Memory B cell (primary cell): ENCODE measurements around the gene SLC39A8.

Experiments
- ATAC-seq: fragments of 150-1000 bp; cut with Tn5 transposase; 2 replicates; pipeline ENCODE4 v1.10.0; 2021; ENCODE audit warnings: low read depth, mild to moderate bottlenecking, moderate library complexity
- DNase-seq, 2 donors: peaks; one replicate each; pipeline ENCODE4 v3.0.0; 2022; ENCODE audit warnings: low spot score in 2 of 2
- H3K27ac Mint-ChIP-seq: one replicate; pipeline ENCODE4 v1.8.0; 2022; ENCODE audit warnings: mild to moderate bottlenecking, moderate library complexity, mixed read lengths
- H3K27me3 Mint-ChIP-seq: one replicate; pipeline ENCODE4 v1.8.0; 2022; ENCODE audit warnings: mixed read lengths
- H3K36me3 Mint-ChIP-seq: one replicate; pipeline ENCODE4 v1.8.0; 2022; ENCODE audit warnings: mild to moderate bottlenecking, mixed read lengths
- H3K4me1 Mint-ChIP-seq: one replicate; pipeline ENCODE4 v1.8.0; 2022; ENCODE audit warnings: mixed read lengths
- H3K4me3 Mint-ChIP-seq: one replicate; pipeline ENCODE4 v1.8.0; 2022; ENCODE audit warnings: mild to moderate bottlenecking, moderate library complexity, mixed read lengths
- H3K9me3 Mint-ChIP-seq: one replicate; pipeline ENCODE4 v1.8.0; 2022; ENCODE audit warnings: mixed read lengths

The SLC39A8 gene

GRCh38 chr4:102352781-102353180 lies 7.5 kb upstream of the SLC39A8 start:
- DNase-seq (no peak), ATAC-seq (no peak)
- no peak overlapping the region for H3K4me3 Mint-ChIP-seq
- no peaks in the 10 kb centered on the region for H3K27me3 Mint-ChIP-seq
- H3K9me3 Mint-ChIP-seq, result peaks cover 1% of the 10 kb centered on the region
- H3K4me1 Mint-ChIP-seq, result peaks cover 4% of the 10 kb centered on the region
- no peaks in the 10 kb centered on the region for H3K36me3 Mint-ChIP-seq
- no peak overlapping the region for H3K27ac Mint-ChIP-seq

- H3K4me1 Mint-ChIP-seq, result peaks cover 3% of the 10 kb centered on the region
- H3K36me3 Mint-ChIP-seq, result no peaks in the 10 kb centered on the region
- no peak for ATAC-seq
- no peaks in the 10 kb centered on the region for H3K9me3 Mint-ChIP-seq
- no peak overlapping the region for H3K27ac Mint-ChIP-seq
- no peak overlapping the region for H3K4me3 Mint-ChIP-seq
- DNase-seq, result no peak
- no peaks in the 10 kb centered on the region for H3K27me3 Mint-ChIP-seq
Observed at GRCh38 chr4:102350634-102351033, 5.4 kb upstream of the SLC39A8 start.

- Mint-ChIP-seq H3K27ac (no peak overlapping the region), H3K4me3 (no peak overlapping the region), H3K36me3 (no peaks in the 10 kb centered on the region), H3K4me1 (peaks cover 12% of the 10 kb centered on the region), H3K9me3 (no peaks in the 10 kb centered on the region), H3K27me3 (no peaks in the 10 kb centered on the region)
- ATAC-seq (no peak), DNase-seq (no peak)
Observed at GRCh38 chr4:102348701-102349100, 3.4 kb upstream of the SLC39A8 start.

- no peaks in the 10 kb centered on the region for H3K36me3 Mint-ChIP-seq
- no peaks in the 10 kb centered on the region for H3K27me3 Mint-ChIP-seq
- DNase-seq, result no peak
Observed at GRCh38 chr4:102345795-102346100, 466 bp upstream of the SLC39A8 start.

DNA sequence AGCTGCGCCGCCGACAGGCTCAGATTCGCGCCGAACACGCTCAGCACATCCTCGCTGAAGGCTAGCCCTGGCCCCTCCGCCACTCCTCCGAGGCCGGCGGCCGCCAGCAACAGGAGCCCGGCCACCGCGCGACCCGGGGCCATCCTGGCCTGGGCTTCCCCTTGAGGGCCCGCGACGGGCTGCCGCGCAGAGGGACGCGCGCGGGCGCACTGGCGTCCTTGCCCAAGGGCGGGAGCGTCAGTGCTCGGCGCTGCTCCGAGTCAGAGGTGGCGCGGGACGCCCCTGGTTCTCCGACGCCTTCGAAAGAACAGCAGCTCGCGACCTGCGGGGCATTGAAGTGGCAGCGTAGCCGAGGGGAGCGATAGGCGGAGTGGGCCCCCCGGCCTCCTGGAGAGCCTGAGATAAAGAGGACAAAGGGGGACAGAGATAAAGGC lies 745 bp downstream of the SLC39A8 start:
- Mint-ChIP-seq H3K36me3 (no peaks in the 10 kb centered on the region), H3K27me3 (no peaks in the 10 kb centered on the region), H3K4me1 (peaks cover 12% of the 10 kb centered on the region), H3K27ac (peak overlapping the region; percentile 89), H3K9me3 (no peaks in the 10 kb centered on the region), H3K4me3 (peak overlapping the region; percentile 88)
- DNase-seq (peak; percentile 51 to 67), ATAC-seq (peak; percentile 60)

More at GRCh38 chr4:102345795-102346100, 466 bp upstream of the SLC39A8 start:
- peak overlapping the region; percentile 89 for H3K27ac Mint-ChIP-seq
- H3K9me3 Mint-ChIP-seq, result no peaks in the 10 kb centered on the region
- ATAC-seq, result no peak
- peaks cover 12% of the 10 kb centered on the region for H3K4me1 Mint-ChIP-seq
- H3K4me3 Mint-ChIP-seq, result peak overlapping the region; percentile 88

GRCh38 chr4:102343964-102344519 lies 1.2 kb downstream of the SLC39A8 start:
- Mint-ChIP-seq H3K36me3 (no peaks in the 10 kb centered on the region), H3K9me3 (no peaks in the 10 kb centered on the region), H3K4me1 (peaks cover 12% of the 10 kb centered on the region), H3K4me3 (peak overlapping the region; percentile 88), H3K27ac (peak overlapping the region; percentile 89), H3K27me3 (no peaks in the 10 kb centered on the region)
- no peak for DNase-seq
- no peak for ATAC-seq

- no peak overlapping the region for H3K4me3 Mint-ChIP-seq
- H3K27ac Mint-ChIP-seq, result no peak overlapping the region
- ATAC-seq, result no peak
- no peaks in the 10 kb centered on the region for H3K27me3 Mint-ChIP-seq
- peaks cover 12% of the 10 kb centered on the region for H3K4me1 Mint-ChIP-seq
- DNase-seq, result no peak
- H3K36me3 Mint-ChIP-seq, result no peaks in the 10 kb centered on the region
- H3K9me3 Mint-ChIP-seq, result no peaks in the 10 kb centered on the region
Observed at GRCh38 chr4:102342404-102343074, 2.7 kb downstream of the SLC39A8 start.

DNA sequence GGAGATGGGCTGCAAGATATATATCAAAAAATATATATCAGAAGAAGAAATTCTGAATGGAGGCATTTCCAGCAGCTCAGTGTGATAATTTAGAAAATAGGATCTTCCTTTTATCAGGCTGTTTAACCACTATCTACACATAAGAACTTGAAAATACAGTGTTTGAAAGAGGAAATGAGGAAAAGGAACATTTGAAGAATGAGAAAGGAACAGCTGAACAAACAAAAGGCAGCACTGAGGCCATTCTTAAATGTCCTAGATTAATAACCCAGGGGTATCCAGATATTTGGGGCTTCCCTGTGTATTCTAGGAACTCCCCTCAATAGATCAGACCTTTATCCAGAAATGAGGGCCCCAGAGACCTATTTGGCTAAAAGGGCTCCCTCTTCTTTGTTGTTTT lies 4.1 kb downstream of the SLC39A8 start:
- no peak overlapping the region for H3K4me3 Mint-ChIP-seq
- DNase-seq, result no peak
- no peak for ATAC-seq
- H3K27ac Mint-ChIP-seq, result no peak overlapping the region
- H3K27me3 Mint-ChIP-seq, result no peaks in the 10 kb centered on the region
- H3K9me3 Mint-ChIP-seq, result no peaks in the 10 kb centered on the region
- peaks cover 12% of the 10 kb centered on the region for H3K4me1 Mint-ChIP-seq
- H3K36me3 Mint-ChIP-seq, result no peaks in the 10 kb centered on the region

GRCh38 chr4:102339018-102339417 lies 6.3 kb downstream of the SLC39A8 start:
- H3K27me3 Mint-ChIP-seq, result no peaks in the 10 kb centered on the region
- ATAC-seq, result no peak
- no peak overlapping the region for H3K27ac Mint-ChIP-seq
- no peaks in the 10 kb centered on the region for H3K36me3 Mint-ChIP-seq
- peaks cover 3% of the 10 kb centered on the region for H3K4me1 Mint-ChIP-seq
- no peak overlapping the region for H3K4me3 Mint-ChIP-seq
- no peak for DNase-seq
- H3K9me3 Mint-ChIP-seq, result no peaks in the 10 kb centered on the region

DNA sequence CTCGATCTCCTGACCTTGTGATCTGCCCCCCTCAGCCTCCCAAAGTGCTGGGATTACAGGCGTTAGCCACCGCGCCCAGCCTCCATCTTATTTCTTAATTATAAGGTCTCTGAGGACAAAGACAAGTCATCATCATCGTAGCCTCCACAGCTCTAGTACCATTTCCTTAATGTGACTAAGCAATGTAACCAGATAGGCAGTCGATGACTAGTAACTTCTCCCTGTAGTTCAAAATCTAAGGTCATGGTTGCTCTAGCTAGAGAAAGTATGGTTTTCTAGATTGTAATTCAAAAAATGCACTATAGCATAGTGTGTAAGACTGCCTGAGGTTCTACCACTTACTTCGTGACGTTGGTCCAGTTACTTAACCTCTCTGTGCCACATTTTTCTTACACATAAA lies 6.9 kb downstream of the SLC39A8 start:
- H3K27me3 Mint-ChIP-seq, result no peaks in the 10 kb centered on the region
- ATAC-seq (no peak), DNase-seq (no peak)
- no peaks in the 10 kb centered on the region for H3K36me3 Mint-ChIP-seq
- H3K27ac Mint-ChIP-seq, result no peak overlapping the region
- H3K4me1 Mint-ChIP-seq, result no peaks in the 10 kb centered on the region
- no peaks in the 10 kb centered on the region for H3K9me3 Mint-ChIP-seq
- H3K4me3 Mint-ChIP-seq, result no peak overlapping the region

DNA sequence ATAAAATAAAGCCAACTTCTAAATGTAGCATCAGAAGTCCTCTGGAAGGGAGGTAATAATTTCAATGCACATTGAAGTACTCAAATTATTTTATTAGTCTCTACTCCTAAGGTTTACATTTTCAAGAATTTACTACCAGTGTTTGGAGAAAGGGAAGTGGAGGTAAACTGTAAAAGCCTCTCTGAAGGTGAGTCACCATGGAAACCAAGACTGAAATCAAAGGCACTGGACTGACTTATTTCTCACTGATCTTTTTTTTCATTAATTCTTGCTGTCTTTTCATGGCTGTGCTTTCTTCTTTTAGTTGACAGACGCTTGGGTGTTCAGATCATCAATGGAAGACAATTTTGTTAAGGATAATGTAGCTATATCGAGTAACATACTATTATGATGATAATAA lies 9.7 kb downstream of the SLC39A8 start:
- Mint-ChIP-seq H3K4me1 (no peaks in the 10 kb centered on the region), H3K9me3 (no peaks in the 10 kb centered on the region), H3K36me3 (no peaks in the 10 kb centered on the region), H3K27ac (no peak overlapping the region), H3K4me3 (no peak overlapping the region), H3K27me3 (no peaks in the 10 kb centered on the region)
- DNase-seq, result no peak
- ATAC-seq, result no peak

GRCh38 chr4:102334624-102335023 lies 10.7 kb downstream of the SLC39A8 start:
- no peak for DNase-seq
- no peak overlapping the region for H3K4me3 Mint-ChIP-seq
- ATAC-seq, result no peak
- H3K36me3 Mint-ChIP-seq, result no peaks in the 10 kb centered on the region
- H3K4me1 Mint-ChIP-seq, result no peaks in the 10 kb centered on the region
- no peaks in the 10 kb centered on the region for H3K9me3 Mint-ChIP-seq
- no peak overlapping the region for H3K27ac Mint-ChIP-seq
- no peaks in the 10 kb centered on the region for H3K27me3 Mint-ChIP-seq

DNA sequence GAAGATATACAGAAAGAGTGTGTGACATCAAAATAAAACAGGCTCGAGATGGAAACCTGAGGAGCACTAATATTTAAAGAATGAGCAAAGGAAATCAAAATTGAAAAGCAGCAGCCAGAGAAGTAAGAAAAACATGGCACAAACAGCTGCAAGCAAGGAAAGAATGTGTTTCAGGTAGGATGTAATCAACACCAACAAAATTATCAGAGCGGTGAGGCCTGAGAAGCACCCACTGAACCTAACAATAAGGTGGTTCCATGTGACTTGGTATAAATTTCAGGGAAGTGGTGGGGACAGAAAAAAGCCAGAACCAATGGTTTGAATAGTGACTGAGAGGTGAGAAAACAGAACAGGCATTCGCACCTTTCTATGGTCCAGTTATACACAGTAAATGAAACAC lies 11.5 kb downstream of the SLC39A8 start:
- DNase-seq (no peak), ATAC-seq (no peak)
- Mint-ChIP-seq H3K27ac (no peak overlapping the region), H3K4me3 (no peak overlapping the region), H3K27me3 (no peaks in the 10 kb centered on the region), H3K9me3 (no peaks in the 10 kb centered on the region), H3K4me1 (peaks cover 2% of the 10 kb centered on the region), H3K36me3 (no peaks in the 10 kb centered on the region)

DNA sequence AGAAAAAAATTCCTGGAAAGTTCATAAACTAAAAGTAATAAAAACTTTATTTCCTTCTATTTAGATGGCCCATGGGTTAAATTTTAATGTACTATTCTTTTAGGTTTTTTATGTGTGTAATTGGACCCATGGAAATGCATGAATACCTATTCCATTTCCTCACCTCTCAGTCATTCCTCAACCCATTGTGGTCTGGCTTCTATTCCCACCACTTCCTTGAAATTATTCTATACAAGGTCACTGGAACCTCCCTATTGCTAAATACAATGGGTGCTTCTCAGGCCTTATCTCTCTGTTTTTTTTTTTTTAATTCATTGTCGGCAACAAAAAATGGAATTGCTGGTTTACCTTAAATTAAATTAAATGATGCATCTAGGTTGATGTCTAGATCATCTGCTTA lies 17.2 kb downstream of the SLC39A8 start:
- ATAC-seq (no peak), DNase-seq (no peak)
- peaks cover 2% of the 10 kb centered on the region for H3K4me1 Mint-ChIP-seq
- no peaks in the 10 kb centered on the region for H3K36me3 Mint-ChIP-seq
- no peak overlapping the region for H3K4me3 Mint-ChIP-seq
- no peaks in the 10 kb centered on the region for H3K27me3 Mint-ChIP-seq
- no peaks in the 10 kb centered on the region for H3K9me3 Mint-ChIP-seq
- H3K27ac Mint-ChIP-seq, result no peak overlapping the region

- Mint-ChIP-seq H3K36me3 (no peaks in the 10 kb centered on the region), H3K27me3 (no peaks in the 10 kb centered on the region), H3K4me1 (peaks cover 3% of the 10 kb centered on the region), H3K9me3 (no peaks in the 10 kb centered on the region), H3K27ac (no peak overlapping the region), H3K4me3 (no peak overlapping the region)
- DNase-seq (no peak), ATAC-seq (no peak)
Observed at GRCh38 chr4:102326951-102327350, 18.3 kb downstream of the SLC39A8 start.
